Activated naive CD8-positive, alpha-beta T cell treated with anti-CD3 and anti-CD28 coated beads for 36 hours (primary cell): ENCODE data around the gene GNB3. TPM values are rescaled to one million over a fixed set of nuclear protein-coding genes. Genes with fewer than 3 reads are reported as not detected.

Experiments
- DNase-seq: peaks from one replicate; pipeline ENCODE4 v3.0.0; 2021
- H3K27ac Mint-ChIP-seq: one replicate; pipeline ENCODE4 v1.8.0; 2022; ENCODE audit warnings: mild to moderate bottlenecking, moderate library complexity, mixed read lengths
- H3K27me3 Mint-ChIP-seq: one replicate; pipeline ENCODE4 v1.8.0; 2022; ENCODE audit warnings: mild to moderate bottlenecking, mixed read lengths
- H3K36me3 Mint-ChIP-seq: one replicate; pipeline ENCODE4 v1.8.0; 2021; ENCODE audit warnings: mild to moderate bottlenecking, mixed read lengths
- H3K4me1 Mint-ChIP-seq: one replicate; pipeline ENCODE4 v1.8.0; 2021; ENCODE audit warnings: mixed read lengths
- H3K4me3 Mint-ChIP-seq: one replicate; pipeline ENCODE4 v1.8.0; 2022; ENCODE audit warnings: mild to moderate bottlenecking, moderate library complexity, mixed read lengths
- H3K9me3 Mint-ChIP-seq: one replicate; pipeline ENCODE4 v1.8.0; 2022; ENCODE audit warnings: mixed read lengths
- total RNA-seq, 2 experiments: library from RNA; stranded (reverse); gene quantifications; one replicate each; pipeline ENCODE4 v1.2.3, GENCODE V29; 2021

GNB3 gene
- total RNA-seq, 2 experiments from 2014 or later = 0.10 TPM; not detected in 1

DNA sequence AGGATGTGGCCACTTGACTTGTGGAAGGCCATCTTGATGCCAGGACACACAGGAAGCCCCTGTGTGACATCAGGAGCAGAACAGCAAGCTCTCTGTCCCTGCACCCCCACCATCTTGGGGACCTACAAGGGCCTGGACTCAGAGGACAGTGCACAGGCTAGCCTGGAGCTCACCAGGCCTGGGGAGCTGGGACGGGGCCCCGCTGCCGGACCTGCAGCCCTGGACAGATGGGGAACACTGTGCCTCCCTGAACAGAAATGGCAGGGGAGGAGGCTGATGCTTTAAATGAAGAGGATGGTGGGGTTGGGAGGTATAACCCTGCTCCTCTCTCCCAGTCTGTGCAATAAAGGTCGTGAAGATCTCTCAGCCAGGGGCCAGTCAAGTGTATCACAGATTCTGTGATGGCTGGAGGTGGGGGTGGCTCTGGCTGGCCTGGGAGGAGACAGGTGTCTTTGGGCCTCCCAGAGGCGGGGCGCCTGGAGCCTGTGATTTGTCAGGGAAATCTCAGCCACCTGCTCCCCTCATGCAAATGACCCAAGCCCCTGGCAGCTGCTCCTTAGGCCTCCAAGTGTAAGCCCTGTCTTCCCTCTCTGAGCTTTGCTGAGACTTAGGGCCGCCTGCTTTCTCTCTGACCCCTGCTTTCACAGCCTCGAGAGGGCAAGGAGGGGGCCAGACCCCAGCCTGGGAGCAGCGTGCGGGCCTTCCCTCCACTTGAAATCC, 1.1 kb upstream of the GNB3 start:
- H3K4me1 Mint-ChIP-seq = no peaks in the 10 kb centered on the region

DNA sequence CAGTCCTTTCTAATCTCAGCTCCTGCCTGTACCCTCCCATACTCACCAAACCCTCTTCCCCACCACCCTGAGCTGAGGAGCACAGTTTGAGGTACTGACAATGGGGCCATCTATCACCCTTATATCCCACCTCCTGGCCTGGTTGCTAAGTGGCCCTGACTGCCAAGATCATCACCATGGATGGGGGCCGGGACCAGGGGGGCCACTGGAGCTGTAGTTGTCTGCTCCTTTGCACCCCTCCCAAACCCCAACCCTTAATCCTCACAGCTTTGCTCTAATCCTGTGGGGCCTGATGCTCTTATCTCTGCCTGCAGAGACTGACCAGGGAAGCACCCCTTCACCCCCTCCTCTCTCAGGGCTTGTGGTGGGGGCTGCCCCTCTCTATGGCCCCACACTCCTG, 395 bp upstream of the GNB3 start:
- no peak for DNase-seq
- no peak overlapping the region for H3K4me3 Mint-ChIP-seq
- H3K9me3 Mint-ChIP-seq = no peaks in the 10 kb centered on the region
- H3K36me3 Mint-ChIP-seq = peaks cover 3% of the 10 kb centered on the region
- H3K27me3 Mint-ChIP-seq = no peaks in the 10 kb centered on the region
- H3K4me1 Mint-ChIP-seq = no peaks in the 10 kb centered on the region
- H3K27ac Mint-ChIP-seq = no peak overlapping the region

More for the DNA sequence above, 1.1 kb upstream of the GNB3 start:
- Mint-ChIP-seq H3K27me3 (no peaks in the 10 kb centered on the region), H3K4me3 (no peak overlapping the region), H3K9me3 (no peaks in the 10 kb centered on the region), H3K27ac (no peak overlapping the region), H3K36me3 (no peaks in the 10 kb centered on the region)
- no peak for DNase-seq

DNA sequence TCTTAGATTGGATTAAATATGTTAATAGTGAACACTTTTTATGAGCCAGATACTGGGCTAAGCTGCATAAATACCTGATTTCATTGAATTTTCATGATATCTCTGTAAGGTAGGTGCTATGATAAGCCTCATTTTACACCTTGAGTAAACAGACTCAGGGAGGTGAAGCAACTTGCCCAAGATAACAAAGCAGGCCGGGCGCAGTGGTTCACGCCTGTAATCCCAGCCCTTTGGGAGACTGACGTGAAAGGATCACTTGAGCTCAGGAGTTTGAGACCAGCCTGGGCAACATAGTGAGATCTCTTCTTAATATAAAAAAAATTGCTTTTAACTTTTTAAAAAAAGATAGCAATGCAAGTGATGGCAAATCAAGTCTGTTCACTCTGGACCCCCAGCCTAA, 1.4 kb downstream of the GNB3 start:
- H3K36me3 Mint-ChIP-seq = peaks cover 8% of the 10 kb centered on the region
- no peak for DNase-seq
- H3K4me1 Mint-ChIP-seq = no peaks in the 10 kb centered on the region
- no peaks in the 10 kb centered on the region for H3K9me3 Mint-ChIP-seq
- no peaks in the 10 kb centered on the region for H3K27me3 Mint-ChIP-seq
- H3K27ac Mint-ChIP-seq = no peak overlapping the region
- no peak overlapping the region for H3K4me3 Mint-ChIP-seq

DNA sequence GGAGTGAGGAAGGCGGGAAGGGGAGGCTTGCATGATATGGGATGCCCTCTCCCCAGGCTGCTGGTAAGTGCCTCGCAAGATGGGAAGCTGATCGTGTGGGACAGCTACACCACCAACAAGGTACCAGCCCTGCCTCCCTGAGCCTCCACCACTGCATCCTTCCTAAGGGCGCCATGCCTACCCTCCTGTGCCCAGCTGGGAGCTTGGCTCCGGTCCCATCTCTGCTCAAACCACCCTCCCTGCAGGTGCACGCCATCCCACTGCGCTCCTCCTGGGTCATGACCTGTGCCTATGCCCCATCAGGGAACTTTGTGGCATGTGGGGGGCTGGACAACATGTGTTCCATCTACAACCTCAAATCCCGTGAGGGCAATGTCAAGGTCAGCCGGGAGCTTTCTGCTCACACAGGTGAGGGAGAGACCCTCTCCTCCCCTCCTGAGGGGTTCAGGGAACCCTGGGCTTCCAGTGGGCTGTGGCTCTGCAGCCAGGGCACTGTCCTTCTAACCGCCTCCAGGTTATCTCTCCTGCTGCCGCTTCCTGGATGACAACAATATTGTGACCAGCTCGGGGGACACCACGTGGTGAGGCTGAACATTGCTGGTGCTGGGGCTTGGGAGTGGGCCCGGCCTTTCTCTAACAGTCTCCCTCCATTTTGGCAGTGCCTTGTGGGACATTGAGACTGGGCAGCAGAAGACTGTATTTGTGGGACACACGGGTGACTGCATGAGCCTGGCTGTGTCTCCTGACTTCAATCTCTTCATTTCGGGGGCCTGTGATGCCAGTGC, 2.6 kb downstream of the GNB3 start:
- Mint-ChIP-seq H3K9me3 (no peaks in the 10 kb centered on the region), H3K27ac (no peak overlapping the region), H3K36me3 (peaks cover 12% of the 10 kb centered on the region), H3K4me3 (no peak overlapping the region), H3K27me3 (no peaks in the 10 kb centered on the region), H3K4me1 (no peaks in the 10 kb centered on the region)
- DNase-seq = no peak

DNA sequence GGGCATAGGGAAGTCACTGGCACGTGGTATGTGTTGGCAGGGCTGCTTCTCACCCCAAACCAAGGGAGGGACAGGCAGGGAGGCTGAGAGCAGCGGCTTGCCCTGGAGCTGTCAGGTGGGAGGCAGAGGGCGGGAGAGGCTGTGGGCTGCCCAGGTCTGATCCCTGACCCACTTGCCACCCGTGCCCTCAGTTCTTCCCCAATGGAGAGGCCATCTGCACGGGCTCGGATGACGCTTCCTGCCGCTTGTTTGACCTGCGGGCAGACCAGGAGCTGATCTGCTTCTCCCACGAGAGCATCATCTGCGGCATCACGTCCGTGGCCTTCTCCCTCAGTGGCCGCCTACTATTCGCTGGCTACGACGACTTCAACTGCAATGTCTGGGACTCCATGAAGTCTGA, 4.7 kb downstream of the GNB3 start:
- Mint-ChIP-seq H3K27ac (no peak overlapping the region), H3K36me3 (peaks cover 19% of the 10 kb centered on the region), H3K4me3 (no peak overlapping the region), H3K27me3 (no peaks in the 10 kb centered on the region), H3K4me1 (peaks cover 12% of the 10 kb centered on the region), H3K9me3 (no peaks in the 10 kb centered on the region)
- DNase-seq = no peak

DNA sequence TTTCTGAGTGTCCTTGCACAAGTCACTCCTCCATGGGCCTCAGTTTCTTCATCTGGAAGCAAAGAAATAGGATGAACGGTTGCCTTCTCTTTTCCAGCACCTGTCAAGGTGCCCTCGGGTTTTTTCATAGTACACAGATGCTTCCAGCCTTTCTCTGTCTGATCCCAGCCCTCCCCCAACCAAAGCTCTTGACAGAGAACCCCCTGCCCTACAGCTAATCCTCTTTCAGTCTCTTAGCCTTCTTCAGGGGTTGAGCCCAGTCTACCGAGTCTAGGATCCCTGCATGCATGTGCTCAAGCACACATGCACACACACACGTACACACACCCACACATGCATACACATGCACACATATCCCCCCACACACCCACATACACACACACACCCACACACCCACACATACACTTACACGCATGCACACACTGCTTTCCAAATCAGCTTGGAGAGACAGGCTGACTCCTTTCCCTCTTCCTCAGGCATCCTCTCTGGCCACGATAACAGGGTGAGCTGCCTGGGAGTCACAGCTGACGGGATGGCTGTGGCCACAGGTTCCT, 5.7 kb downstream of the GNB3 start:
- H3K27me3 Mint-ChIP-seq = no peaks in the 10 kb centered on the region
- no peak overlapping the region for H3K27ac Mint-ChIP-seq
- no peaks in the 10 kb centered on the region for H3K9me3 Mint-ChIP-seq
- peaks cover 20% of the 10 kb centered on the region for H3K36me3 Mint-ChIP-seq
- peaks cover 17% of the 10 kb centered on the region for H3K4me1 Mint-ChIP-seq
- no peak for DNase-seq
- no peak overlapping the region for H3K4me3 Mint-ChIP-seq

DNA sequence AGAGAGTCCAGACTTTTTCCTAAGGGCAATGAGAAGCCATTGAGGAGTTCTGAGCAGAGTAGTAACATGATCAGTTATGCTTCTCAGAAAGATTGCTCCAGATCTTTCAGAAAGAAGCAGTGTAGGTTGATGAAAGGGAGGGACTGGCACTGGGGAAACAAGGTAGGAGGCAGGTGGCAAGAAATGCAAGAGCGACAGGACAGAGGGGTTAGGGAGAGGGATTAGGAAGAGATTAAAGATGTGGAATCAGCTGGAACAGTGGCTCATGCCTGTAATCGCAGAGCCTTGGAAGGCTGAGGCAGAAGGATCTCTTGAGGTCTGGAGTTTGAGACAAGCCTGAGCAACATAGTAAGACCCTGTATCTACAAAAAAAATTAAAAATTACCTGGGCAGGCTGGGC, 7.0 kb downstream of the GNB3 start:
- Mint-ChIP-seq H3K9me3 (no peaks in the 10 kb centered on the region), H3K27me3 (no peaks in the 10 kb centered on the region), H3K4me1 (peaks cover 17% of the 10 kb centered on the region), H3K36me3 (peaks cover 20% of the 10 kb centered on the region), H3K27ac (no peak overlapping the region), H3K4me3 (no peak overlapping the region)
- no peak for DNase-seq

DNA sequence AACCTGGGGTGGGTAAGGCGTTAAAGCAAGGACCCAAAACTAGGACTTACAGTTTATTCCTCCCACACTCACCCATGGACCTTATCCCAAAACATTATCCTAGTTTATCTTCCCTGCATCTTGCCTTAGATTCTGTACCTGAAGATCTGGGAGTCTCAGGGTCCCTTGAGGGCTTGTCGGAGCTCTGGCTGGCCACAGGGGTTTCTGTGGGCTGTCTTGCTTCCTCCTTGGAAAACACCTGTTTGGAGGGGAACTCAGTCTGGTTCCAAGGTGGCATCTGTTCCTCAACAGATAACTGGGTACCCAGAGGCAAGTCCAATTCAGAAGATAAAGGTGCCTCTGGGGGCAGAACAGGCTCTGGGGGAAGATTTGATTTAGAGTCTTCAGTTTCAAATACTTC, 8.7 kb downstream of the GNB3 start:
- Mint-ChIP-seq H3K27me3 (no peaks in the 10 kb centered on the region), H3K27ac (no peak overlapping the region), H3K9me3 (no peaks in the 10 kb centered on the region), H3K4me3 (peak overlapping the region; percentile 97), H3K4me1 (peaks cover 27% of the 10 kb centered on the region), H3K36me3 (peaks cover 23% of the 10 kb centered on the region)
- DNase-seq = no peak

DNA sequence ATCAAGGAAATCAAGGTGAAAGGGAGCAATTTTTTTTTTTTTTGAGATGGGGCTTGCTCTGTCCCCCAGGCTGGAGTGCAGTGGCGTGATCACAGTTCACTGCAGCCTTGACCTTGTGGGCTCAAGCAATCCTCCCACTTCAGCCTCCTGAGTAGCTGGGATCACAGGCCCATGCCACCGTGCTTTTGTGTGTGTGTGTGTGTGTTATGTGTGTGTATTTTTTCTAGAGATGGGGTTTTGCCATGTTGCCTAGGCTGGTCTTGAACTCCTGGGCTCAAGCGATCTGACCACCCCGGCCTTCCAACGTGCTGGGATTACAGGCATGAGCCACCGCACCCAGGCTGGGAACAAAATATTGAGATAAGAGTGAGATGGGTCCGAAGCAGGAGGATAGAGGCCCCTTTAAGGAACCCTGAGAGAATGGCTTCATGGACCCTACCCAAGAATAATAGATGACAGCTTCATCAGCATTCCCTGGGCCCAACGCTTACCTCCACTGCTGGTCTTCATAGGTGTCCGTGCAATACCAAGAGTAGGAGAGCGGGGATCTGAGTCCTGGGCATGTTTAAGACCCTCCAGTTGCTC, 9.3 kb downstream of the GNB3 start:
- no peak for DNase-seq
- H3K9me3 Mint-ChIP-seq = no peaks in the 10 kb centered on the region
- H3K27me3 Mint-ChIP-seq = no peaks in the 10 kb centered on the region
- peak overlapping the region; percentile 97 for H3K4me3 Mint-ChIP-seq
- H3K4me1 Mint-ChIP-seq = peaks cover 29% of the 10 kb centered on the region
- peaks cover 21% of the 10 kb centered on the region for H3K36me3 Mint-ChIP-seq
- no peak overlapping the region for H3K27ac Mint-ChIP-seq

DNA sequence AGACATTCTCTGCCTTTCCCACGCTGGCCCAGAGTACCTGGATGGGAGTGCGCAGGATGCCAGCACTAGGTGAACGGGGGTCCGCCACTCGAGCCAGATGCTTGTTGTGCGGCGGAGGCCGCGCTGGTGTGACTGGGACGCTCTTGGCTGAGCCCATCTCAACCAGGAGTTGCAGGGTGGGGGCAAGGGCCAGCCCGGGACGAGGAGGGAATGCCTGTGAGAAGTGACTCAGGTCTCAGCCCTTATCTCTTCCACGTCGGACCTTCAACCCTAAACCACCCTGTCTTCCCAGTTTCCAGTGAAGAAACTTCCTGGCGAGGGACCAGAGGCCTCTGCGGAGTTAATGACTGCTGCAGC, 10.0 kb downstream of the GNB3 start:
- peak overlapping the region; percentile 97 for H3K4me3 Mint-ChIP-seq
- DNase-seq = no peak
- H3K27me3 Mint-ChIP-seq = no peaks in the 10 kb centered on the region
- peak overlapping the region; percentile 95 for H3K27ac Mint-ChIP-seq
- peaks cover 21% of the 10 kb centered on the region for H3K36me3 Mint-ChIP-seq
- peaks cover 29% of the 10 kb centered on the region for H3K4me1 Mint-ChIP-seq
- no peaks in the 10 kb centered on the region for H3K9me3 Mint-ChIP-seq

DNA sequence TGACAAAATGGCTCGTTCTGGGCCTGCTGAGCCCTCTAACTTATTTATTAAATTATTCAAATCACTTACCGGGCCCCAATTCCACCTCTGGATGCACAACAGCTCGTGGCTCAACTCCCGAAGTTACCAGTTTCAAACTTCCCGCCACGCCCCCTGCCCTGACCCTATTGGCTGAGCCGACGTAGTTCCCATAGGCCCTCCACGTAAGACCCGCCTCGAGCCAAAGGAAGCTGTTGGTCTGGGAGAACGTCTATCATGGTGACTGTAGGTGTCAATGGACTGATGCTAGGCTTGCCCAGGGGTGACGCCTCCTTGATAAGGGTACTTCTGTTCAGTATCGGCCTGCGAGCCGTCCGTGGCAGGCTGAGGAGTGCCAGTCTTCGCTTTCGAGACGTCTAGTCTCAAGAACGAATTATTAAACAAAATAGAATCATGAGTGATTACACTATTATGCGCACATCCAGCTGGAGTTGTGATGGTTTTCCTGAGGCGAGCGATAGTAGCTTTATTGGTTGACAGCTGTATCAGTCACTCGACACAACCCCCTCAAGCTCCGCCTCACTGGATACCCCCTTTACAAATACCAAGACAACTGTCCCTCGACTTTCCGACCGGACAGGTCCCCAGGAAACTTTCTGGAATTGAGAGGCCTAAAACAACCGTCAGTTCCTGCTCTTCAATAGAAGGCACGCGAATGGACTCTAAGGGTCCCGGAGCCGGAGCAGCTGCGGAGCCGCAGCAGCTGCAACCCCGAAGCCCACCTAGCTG, 10.6 kb downstream of the GNB3 start, which contains the start of gene CDCA3:
TSS of gene CDCA3 (minus strand) at position 134 of the 768 bp plus-strand sequence. CDS start 334 bp downstream, outside the sequence.
- Mint-ChIP-seq H3K4me3 (peak within 1 kb of the TSS; percentile 97), H3K4me1 (peaks cover 29% of the 10 kb centered on the region), H3K27ac (peak within 1 kb of the TSS; percentile 95), H3K36me3 (peaks cover 22% of the 10 kb centered on the region), H3K9me3 (no peaks in the 10 kb centered on the region), H3K27me3 (no peaks in the 10 kb centered on the region)
- peak; percentile 91 for DNase-seq

DNA sequence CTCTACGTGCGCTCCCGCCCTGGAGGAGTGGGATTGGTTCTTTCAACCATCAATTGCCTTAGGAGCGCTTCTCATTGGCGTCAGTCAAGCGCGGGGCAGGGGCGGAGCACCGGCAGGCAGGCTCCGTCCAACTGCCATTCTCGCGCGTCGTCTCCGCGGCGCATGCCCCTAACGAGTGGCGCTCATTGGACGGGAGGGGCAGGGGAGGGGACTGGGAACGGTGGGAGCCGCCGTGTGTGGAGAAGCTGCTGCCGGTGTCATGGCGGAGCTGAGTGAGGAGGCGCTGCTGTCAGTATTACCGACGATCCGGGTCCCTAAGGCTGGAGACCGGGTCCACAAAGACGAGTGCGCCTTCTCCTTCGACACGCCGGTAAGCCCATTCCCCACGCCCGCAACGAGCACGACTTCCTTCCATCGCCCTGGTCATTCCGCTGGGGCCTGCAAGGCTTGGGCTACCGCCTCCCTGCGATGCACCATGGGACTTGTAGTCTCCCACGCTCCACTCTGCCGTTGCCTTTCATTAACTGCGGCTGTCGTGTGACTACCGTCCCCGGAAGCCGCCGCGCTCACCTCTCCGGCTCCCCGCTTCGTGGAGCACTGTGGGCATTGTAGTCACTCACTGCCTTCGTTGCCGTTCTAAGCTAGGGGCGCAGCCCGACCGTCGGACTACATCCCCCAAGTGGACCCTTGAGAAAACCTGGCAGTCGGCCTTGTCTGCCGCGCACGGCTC, 11.4 kb downstream of the GNB3 start, which contains the start of gene USP5:
TSS of gene USP5 (plus strand) at position 230 of the 730 bp plus-strand sequence. CDS start at position 260, 30 bp downstream.
- H3K9me3 Mint-ChIP-seq = no peaks in the 10 kb centered on the region
- H3K4me3 Mint-ChIP-seq = peak within 1 kb of the TSS; percentile 97
- peak within 1 kb of the TSS; percentile 95 for H3K27ac Mint-ChIP-seq
- H3K27me3 Mint-ChIP-seq = no peaks in the 10 kb centered on the region
- peaks cover 29% of the 10 kb centered on the region for H3K4me1 Mint-ChIP-seq
- peak; percentile 99 for DNase-seq
- peaks cover 20% of the 10 kb centered on the region for H3K36me3 Mint-ChIP-seq

DNA sequence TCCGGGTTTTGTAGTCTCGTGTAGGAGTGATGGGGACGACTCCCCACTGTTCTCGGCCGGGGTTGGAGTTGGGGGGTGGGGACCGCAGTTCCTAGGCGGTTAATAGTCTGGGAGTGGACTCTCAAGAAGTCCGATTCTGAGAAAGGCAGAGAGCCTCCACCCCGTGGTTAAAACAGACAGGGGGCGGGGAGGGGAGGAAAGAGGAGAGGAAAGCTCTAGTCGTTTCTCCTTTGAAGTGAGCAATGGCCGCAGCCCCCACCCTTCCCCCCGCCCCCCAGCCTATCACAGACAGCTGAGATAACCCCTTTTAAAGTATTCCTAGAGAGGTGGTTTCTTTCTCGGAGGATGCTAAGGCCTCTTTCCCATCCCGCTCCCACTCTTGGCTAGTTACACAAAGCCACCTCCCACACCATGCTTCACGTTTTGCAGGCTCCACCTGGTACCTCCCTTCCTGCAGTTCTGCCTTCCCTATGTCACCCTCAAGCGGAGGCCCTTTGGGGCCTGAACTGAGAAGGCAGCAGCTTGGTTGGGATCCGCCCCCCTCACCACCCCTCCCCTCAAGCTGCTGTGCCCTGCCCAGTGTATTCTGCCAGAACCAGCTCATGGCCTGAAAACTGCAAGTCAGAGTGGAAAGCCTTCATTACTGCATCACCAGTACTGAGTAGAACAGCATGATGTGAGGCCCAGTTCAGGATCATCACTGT, 12.1 kb downstream of the GNB3 start:
- H3K4me1 Mint-ChIP-seq = peaks cover 29% of the 10 kb centered on the region
- no peaks in the 10 kb centered on the region for H3K27me3 Mint-ChIP-seq
- H3K36me3 Mint-ChIP-seq = peaks cover 24% of the 10 kb centered on the region
- DNase-seq = peak; percentile 72
- peak overlapping the region; percentile 97 for H3K4me3 Mint-ChIP-seq
- no peaks in the 10 kb centered on the region for H3K9me3 Mint-ChIP-seq
- H3K27ac Mint-ChIP-seq = peak overlapping the region; percentile 95
